ENCODE results near the gene LYSMD2. TPM values are rescaled to one million over a fixed set of nuclear protein-coding genes. Genes with fewer than 3 reads are reported as not detected.

LYSMD2 gene
- polyA plus RNA-seq, 3 donors: 33.2 to 64.7 (median 50.5) TPM

GRCh38 chr15:51754267-51754666, 16.8 kb upstream of the LYSMD2 start:
- H3K27me3 ChIP-seq (ENCODE audit: control insufficient read depth in 2 of 2, insufficient read depth in 2 of 2, low read length in 2 of 2): peaks cover 12 to 15% of the 10 kb centered on the region in 2 donors
- H3K9me3 ChIP-seq (replicated peaks in 1 of 2; ENCODE audit: control insufficient read depth in 1 of 2, insufficient read depth in 1 of 2, low read length in 2 of 2): no peaks in the 10 kb centered on the region
- no peak overlapping the region for H3K27ac ChIP-seq (ENCODE audit: low read depth in 1 of 2, low read length in 2 of 2)
- no peak overlapping the region for H2AFZ ChIP-seq (ENCODE audit: insufficient read depth, low read depth, low read length, poor library complexity, severe bottlenecking)
- intact Hi-C loops (cut with micrococcal nuclease): no loop called here
- no peaks in the 10 kb centered on the region for H3K36me3 ChIP-seq (replicated peaks in 1 of 2; ENCODE audit: control insufficient read depth in 1 of 2, insufficient read depth in 2 of 2, low read length in 2 of 2)
- H4K20me1 ChIP-seq (ENCODE audit: insufficient read depth, low read length): peaks cover 53% of the 10 kb centered on the region
- H3K4me3 ChIP-seq (replicated peaks in 1 of 3; ENCODE audit: low read depth in 2 of 3, low read length in 3 of 3): peak overlapping the region in 1 of 3 experiments; percentile 84
- Mint-ChIP-seq H3K4me3 (no peak overlapping the region), H3K9me3 (peaks cover 0 to 4% (median 0%) of the 10 kb centered on the region in 7 donors), H3K27me3 (ENCODE audit: low read depth in 3 of 3) (peaks cover 12 to 17% (median 16%) of the 10 kb centered on the region in 3 donors), H3K4me1 (peaks cover 78% of the 10 kb centered on the region), H3K36me3 (peaks cover 5 to 8% of the 10 kb centered on the region in 2 donors), H3K27ac (peak overlapping the region in 1 of 7 donors; percentile 20)
- no peak overlapping the region for H3K9ac ChIP-seq (ENCODE audit: insufficient read depth, low read length, poor library complexity, severe bottlenecking)
- peaks cover 77 to 78% of the 10 kb centered on the region in 2 donors for H3K4me1 ChIP-seq (ENCODE audit: control insufficient read depth in 1 of 2, insufficient read depth in 2 of 2, low read length in 2 of 2)
- no CpG with 5 or more reads among the region's 2 CpGs for WGBS (ENCODE audit: insufficient coverage)
- peaks cover 52% of the 10 kb centered on the region for H3K79me2 ChIP-seq (ENCODE audit: insufficient read depth, low read length)
- H3K4me2 ChIP-seq (replicated peaks; ENCODE audit: extremely low read depth, low read length, poor library complexity, severe bottlenecking): peak overlapping the region; percentile 89
- peak in 2 of 3 donors; percentile 18 to 35 for DNase-seq
- no peak for TF ChIP-seq CTCF (IDR thresholded peaks at IDR 0.05)

GRCh38 chr15:51752888-51753287, 15.4 kb upstream of the LYSMD2 start:
- Histone ChIP-seq H3K27me3 (ENCODE audit: control insufficient read depth in 2 of 2, insufficient read depth in 2 of 2, low read length in 2 of 2) (peaks cover 12 to 15% of the 10 kb centered on the region in 2 donors), H3K4me1 (ENCODE audit: control insufficient read depth in 1 of 2, insufficient read depth in 2 of 2, low read length in 2 of 2) (peaks cover 64 to 66% of the 10 kb centered on the region in 2 donors), H3K9me3 (replicated peaks in 1 of 2; ENCODE audit: control insufficient read depth in 1 of 2, insufficient read depth in 1 of 2, low read length in 2 of 2) (no peaks in the 10 kb centered on the region), H3K36me3 (replicated peaks in 1 of 2; ENCODE audit: control insufficient read depth in 1 of 2, insufficient read depth in 2 of 2, low read length in 2 of 2) (no peaks in the 10 kb centered on the region), H4K20me1 (ENCODE audit: insufficient read depth, low read length) (peaks cover 41% of the 10 kb centered on the region), H3K27ac (ENCODE audit: low read depth in 1 of 2, low read length in 2 of 2) (peak overlapping the region in 1 of 2 donors; percentile 68), H3K4me3 (replicated peaks in 1 of 3; ENCODE audit: low read depth in 2 of 3, low read length in 3 of 3) (peak overlapping the region; percentile 61 to 84 (median 72)), H3K9ac (ENCODE audit: insufficient read depth, low read length, poor library complexity, severe bottlenecking) (no peak overlapping the region), H3K4me2 (replicated peaks; ENCODE audit: extremely low read depth, low read length, poor library complexity, severe bottlenecking) (peak overlapping the region; percentile 89), H3K79me2 (ENCODE audit: insufficient read depth, low read length) (peaks cover 40% of the 10 kb centered on the region), H2AFZ (ENCODE audit: insufficient read depth, low read depth, low read length, poor library complexity, severe bottlenecking) (peak overlapping the region; percentile 80)
- Mint-ChIP-seq H3K4me3 (peak overlapping the region; percentile 95 to 98), H3K4me1 (peaks cover 64% of the 10 kb centered on the region), H3K36me3 (peaks cover 2 to 4% of the 10 kb centered on the region in 2 donors), H3K27me3 (ENCODE audit: low read depth in 3 of 3) (peaks cover 14 to 17% (median 16%) of the 10 kb centered on the region in 3 donors), H3K27ac (peak overlapping the region; percentile 15 to 90 (median 55)), H3K9me3 (peaks cover 0 to 4% (median 0%) of the 10 kb centered on the region in 7 donors)
- intact Hi-C loops (cut with micrococcal nuclease): no loop called here
- TF ChIP-seq CTCF (IDR thresholded peaks at IDR 0.05): no peak
- DNase-seq: peak; percentile 44 to 75 (median 71)
- 0% methylated on average over 2 of the region's 5 CpGs for WGBS (ENCODE audit: insufficient coverage)

All from CD14-positive monocyte (primary cell).